CD4-positive, alpha-beta T cell treated with Interferon gamma for 1 hour (primary cell): Measurements from ENCODE around the gene EBF3.

Experiments used
- DNase-seq: peaks from one replicate; pipeline ENCODE4 v3.0.0-alpha.2; 2020

EBF3 gene

GRCh38 chr10:129825826-129826225 is 138.2 kb downstream of the EBF3 start:
- DNase-seq = no peak

DNA sequence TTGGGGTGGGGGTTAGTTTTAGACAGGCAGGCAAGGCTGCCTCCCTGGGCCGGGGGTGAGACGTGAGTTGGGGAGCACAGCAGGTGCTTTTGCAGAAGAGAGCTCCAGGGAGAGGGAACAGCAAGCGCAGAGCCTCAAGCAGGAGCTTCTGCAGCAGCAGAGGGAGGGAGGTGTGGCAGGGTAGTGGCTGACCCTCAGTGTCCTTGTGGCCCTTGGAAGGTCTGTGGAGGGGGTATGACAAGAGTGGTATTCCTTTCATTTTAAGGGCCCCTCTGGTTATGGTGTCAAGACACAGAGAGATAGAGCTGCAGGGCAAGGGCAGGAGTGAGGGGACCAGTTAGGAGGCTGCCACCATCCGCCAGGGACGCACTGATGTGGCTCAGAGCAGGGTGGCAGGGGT is 138.9 kb downstream of the EBF3 start:
- DNase-seq = no peak

DNA sequence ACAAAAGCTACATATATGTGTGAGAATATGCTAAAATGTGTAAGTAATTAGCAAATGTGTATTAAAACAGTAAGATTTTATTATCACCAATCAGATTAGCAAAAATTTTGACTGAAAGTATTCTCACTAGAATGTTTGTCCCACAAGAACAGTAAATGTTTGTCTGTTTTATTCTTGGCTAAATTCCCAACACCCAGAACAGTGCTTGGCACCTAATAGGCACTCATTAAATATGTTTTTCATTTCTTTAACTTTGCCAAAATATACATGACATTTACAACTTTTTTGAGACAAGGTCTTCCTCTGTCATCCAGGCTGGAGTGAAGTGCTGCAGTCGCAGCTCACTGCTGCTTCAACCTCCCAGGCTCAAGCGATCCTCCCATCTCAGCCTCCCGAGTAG is 143.6 kb downstream of the EBF3 start:
- no peak for DNase-seq

DNA sequence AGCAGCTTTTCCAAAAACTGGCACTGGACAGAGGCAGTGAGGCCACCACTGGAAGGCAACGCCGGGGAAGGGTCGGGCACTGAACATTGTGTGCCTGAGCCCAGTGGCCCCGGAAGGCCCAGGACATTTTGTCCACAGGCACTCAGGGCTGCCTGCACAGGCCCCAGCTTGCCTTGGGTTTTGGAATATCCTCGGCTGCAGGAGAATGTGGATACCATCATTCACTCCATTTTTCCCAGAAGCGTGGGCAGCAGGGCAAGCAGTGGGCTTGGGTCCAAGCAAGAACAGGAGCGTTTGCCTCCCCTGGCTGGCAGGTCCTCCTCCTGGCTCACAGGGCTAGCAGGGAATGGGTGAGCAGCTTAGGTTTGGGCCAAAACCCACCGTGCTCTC is 147.4 kb downstream of the EBF3 start:
- no peak for DNase-seq

GRCh38 chr10:129815898-129816655 is 148.0 kb downstream of the EBF3 start:
- no peak for DNase-seq

GRCh38 chr10:129814681-129815646 is 149.1 kb downstream of the EBF3 start:
- no peak for DNase-seq

- no peak for DNase-seq
These were observed 151.7 kb downstream of the EBF3 start for GRCh38 chr10:129812398-129812797.

GRCh38 chr10:129811208-129811607 is 152.9 kb downstream of the EBF3 start:
- no peak for DNase-seq

DNA sequence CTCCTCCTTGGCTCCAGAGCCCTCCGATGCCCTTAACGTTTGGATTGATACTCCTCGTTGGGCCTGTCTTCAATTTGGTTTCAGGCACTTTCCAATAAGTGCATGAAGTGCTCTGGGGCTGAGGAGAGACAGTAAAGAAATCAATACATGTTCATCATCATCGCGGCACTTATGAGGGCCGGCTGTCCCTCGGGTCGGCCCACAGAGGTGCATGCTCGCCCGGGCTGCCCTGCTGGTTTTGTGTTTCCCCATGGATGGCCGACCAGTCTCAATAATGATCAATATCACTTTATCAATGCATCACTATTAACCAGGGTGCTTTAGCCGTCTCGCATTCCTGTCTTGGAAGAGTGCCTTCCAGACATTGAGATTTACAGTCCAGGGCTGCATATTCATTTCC is 154.2 kb downstream of the EBF3 start:
- no peak for DNase-seq

GRCh38 chr10:129809431-129809830 is 154.6 kb downstream of the EBF3 start:
- DNase-seq = no peak

DNA sequence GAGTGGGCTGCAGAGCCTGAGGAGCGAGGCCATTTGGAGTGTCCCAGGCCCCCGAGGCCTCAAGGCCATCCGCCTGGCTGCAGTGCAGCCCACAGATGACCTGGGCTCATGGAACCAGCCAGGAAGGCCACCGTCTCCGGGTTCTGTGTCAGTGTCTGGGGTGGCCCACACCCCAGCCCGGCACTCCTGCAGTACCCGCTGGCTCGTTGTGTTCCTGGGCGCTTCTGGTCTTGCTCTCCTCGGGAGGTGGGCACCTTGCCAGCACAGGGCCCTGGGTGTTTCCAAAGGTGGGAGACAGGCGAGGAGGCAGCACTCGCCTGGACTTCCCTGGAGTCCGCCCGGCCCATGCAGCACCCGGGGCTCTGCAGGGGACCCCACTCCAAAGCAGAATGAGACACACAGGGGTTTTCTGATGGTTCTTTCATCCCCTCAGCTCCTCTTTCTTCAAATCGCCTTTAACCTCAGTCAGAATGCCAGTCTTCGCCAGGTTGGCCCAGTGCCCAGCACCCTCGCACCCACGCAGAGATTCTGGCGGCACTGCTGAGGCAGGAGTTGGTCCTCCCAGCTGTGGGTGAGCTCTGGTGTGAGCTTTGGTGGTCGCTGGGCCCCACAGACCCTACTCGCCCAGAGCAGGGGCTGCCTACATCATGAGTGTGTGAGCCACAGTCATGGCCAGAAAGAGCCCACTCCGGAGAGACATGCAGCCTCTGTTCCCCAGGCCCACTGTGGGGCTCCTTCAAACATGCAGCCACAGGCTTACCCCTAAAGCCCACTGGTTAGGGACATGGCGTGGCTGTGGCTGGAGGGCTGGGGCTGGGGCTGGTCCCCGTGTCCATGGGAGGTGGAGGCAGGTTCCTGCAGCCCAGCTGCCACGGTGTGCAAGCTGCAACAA is 155.7 kb downstream of the EBF3 start:
- DNase-seq = no peak

DNA sequence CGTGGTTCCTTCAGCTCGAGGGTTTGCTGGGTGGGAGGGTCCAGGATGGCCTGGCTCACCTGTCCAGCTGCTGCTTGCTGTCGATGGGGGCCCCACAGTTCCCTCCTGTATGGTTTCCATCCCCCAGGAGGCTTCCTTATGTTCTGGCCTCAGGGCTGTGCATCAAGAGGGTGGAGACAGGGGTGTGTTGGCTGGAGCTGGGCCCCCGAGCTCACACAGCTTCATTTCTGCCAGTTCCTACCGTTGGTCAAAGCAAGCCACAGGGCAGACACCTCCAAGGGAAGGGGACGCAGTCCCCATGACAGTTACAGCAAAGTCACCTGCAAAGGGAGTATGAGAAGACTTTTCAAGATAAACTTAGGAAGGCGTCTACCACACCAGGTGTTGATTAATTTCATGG is 156.9 kb downstream of the EBF3 start:
- DNase-seq = no peak

GRCh38 chr10:129800796-129801340 is 163.2 kb downstream of the EBF3 start:
- DNase-seq = no peak

DNA sequence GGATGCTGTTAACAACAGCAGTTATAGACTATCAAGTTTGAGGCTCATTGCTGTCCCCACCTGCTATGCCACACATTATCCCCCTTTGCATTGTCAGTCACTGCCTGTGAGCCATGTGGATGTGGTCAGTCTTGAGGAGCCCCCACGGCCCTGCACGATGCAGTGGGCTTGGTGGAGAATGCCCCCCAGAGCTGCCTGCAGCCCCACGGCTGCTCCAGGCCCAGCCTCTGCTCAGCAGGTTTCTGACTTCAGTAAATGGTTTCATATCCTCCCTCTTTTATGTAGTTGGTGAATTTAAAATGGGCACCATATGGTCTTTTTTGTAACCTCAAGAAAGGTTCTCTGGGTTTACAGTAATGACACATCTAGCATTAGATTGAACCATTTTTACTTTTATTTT is 164.1 kb downstream of the EBF3 start:
- DNase-seq = no peak

DNA sequence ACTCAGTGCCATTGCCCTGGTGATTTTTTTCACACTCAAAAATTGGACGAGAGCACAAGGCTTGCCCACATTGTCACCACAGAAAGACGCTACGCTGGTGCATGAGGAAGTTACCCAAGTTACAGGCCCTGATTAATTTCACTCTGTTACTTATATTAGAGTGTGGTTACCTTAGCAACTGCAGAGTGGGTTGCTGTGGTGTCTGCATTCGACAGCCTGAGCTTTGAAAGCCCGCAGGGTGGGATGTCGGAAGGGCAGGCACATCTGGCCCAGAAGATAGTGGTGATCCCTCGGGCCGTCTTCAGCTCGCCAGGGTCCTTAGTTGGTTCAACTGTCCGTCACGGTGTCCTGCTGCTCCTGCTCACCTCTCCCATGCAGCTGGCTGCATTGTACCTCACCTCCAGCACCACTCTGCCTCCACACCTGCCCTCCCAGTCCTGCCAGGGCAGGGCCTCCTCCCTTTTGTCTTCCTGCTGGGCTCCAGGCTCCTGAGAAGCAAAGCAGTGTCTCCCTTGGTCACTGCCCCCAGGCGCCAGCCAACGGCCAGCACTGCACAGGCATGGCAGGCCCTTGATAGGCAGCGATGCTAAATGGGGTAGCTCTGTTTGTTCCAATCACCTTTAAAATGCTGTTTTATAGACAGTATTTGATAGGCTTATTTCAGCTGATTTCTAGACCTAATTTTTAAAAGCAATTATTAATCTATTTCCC is 167.2 kb downstream of the EBF3 start:
- DNase-seq = no peak

- no peak for DNase-seq
These were observed 170.1 kb downstream of the EBF3 start for GRCh38 chr10:129793996-129794395.

DNA sequence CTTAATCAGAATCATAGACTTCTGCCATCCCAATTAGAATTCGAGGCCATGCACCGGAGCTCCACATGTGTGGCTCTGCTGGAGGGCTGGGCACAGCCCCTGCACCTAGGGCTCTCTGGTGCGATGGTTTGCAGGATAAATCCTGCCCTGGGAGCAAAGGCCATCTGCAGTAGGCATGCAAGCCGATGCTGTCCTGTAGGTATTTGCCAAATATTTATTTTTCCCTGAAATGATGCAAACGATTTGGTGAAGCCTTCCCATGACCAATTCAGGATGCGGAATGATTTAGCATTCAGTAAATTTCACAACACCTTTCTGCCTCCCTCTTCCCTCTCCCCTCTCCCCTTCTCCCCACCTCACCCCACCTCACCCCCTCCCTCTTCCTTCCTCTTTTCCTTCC is 170.6 kb downstream of the EBF3 start:
- no peak for DNase-seq

GRCh38 chr10:129792864-129793263 is 171.2 kb downstream of the EBF3 start:
- DNase-seq = no peak

DNA sequence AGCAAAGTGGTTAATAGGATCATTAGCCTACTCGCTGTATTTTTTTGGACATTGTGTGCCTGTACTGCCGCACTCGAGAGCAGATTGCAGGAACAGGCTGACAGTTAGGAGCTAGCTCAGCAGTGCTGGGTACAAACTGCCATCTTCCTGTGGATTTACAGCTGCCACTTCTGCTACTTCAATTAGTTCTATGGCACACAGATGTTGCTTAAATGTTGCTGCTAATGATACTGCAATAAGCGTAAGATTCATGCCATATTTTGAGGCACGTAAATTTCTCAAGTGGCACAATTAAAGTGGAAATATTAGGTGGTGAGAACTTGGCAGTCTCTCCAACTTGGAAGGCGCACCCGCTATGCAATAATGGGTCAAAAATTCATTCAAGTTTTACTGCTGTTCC is 171.9 kb downstream of the EBF3 start:
- no peak for DNase-seq

DNA sequence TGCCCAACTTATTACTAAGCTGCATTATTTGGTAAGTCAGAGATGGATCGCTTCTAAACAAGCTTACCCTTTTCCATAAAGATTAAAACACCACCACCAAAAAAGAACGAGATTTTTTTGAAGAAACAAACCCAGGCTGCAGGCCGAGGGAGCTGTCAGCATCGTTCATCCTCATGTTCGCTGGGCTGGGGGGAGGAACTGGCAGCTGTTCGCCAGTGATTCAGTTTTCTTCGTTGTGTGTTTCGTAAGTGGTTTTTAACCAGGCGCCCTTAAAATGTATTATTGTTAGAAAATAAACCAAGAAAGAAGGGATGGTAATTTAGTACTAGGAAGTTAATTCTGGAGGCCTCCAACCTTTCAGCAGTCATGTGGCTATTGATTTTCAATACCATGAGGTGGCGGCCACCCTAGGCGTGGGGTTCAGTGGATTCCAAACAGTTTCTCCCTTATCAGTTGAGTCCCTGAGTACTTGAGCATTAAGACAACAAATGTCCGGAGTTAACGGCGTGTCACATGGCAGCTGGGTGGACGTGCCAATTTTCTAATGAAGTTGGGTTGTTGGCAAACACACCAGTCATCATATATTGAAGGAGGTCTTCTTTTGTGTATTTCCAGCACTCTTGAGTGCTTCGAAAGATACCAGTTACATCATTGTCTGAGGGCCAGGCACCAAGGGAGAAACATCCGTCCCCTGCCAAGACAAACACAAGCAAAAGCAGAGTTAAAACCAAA is 173.2 kb downstream of the EBF3 start:
- DNase-seq = no peak

GRCh38 chr10:129788215-129788614 is 175.9 kb downstream of the EBF3 start:
- DNase-seq = no peak
